Measurements from ENCODE around the gene SYT9.

Gene SYT9

DNA sequence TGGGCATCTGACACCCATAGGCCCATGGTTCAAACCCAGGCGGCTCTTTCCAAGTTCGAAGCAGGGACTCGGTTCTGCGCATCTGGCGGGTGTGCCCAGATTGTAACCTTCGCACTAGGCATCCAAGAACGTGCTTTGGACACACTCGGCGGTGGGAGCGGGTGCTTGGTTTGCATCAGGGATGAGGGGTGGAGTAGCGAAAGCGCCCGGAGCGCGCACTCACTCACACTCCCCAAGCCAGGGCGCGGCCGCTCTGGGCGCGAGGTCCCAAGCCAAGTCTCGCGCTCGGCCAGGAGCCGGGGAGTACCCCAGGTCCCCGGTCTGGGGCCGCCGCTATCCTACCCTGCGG lies 243 bp upstream of the SYT9 start:
- TF ChIP-seq SIN3A (IDR thresholded peaks at IDR 0.05; ENCODE audit: borderline replicate concordance, insufficient read depth, low read length), result no peak
- TF ChIP-seq TAF1 (IDR thresholded peaks at IDR 0.05; ENCODE audit: borderline replicate concordance, insufficient read depth, low read length), result no peak
- no peak for TF ChIP-seq POLR2AphosphoS5 (IDR thresholded peaks at IDR 0.05; ENCODE audit: low read depth, low read length)
- TF ChIP-seq FOXP2 (optimal IDR thresholded peaks at IDR 0.05; ENCODE audit: borderline replicate concordance, extremely low read depth, extremely low read length, insufficient read depth), result no peak
- TF ChIP-seq, protein P1, sequence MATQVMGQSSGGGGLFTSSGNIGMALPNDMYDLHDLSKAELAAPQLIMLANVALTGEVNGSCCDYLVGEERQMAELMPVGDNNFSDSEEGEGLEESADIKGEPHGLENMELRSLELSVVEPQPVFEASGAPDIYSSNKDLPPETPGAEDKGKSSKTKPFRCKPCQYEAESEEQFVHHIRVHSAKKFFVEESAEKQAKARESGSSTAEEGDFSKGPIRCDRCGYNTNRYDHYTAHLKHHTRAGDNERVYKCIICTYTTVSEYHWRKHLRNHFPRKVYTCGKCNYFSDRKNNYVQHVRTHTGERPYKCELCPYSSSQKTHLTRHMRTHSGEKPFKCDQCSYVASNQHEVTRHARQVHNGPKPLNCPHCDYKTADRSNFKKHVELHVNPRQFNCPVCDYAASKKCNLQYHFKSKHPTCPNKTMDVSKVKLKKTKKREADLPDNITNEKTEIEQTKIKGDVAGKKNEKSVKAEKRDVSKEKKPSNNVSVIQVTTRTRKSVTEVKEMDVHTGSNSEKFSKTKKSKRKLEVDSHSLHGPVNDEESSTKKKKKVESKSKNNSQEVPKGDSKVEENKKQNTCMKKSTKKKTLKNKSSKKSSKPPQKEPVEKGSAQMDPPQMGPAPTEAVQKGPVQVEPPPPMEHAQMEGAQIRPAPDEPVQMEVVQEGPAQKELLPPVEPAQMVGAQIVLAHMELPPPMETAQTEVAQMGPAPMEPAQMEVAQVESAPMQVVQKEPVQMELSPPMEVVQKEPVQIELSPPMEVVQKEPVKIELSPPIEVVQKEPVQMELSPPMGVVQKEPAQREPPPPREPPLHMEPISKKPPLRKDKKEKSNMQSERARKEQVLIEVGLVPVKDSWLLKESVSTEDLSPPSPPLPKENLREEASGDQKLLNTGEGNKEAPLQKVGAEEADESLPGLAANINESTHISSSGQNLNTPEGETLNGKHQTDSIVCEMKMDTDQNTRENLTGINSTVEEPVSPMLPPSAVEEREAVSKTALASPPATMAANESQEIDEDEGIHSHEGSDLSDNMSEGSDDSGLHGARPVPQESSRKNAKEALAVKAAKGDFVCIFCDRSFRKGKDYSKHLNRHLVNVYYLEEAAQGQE (IDR thresholded peaks at IDR 0.05; ENCODE audit: insufficient read depth in 1 of 2, low read depth in 2 of 2, low read length in 2 of 2), result no peak

DNA sequence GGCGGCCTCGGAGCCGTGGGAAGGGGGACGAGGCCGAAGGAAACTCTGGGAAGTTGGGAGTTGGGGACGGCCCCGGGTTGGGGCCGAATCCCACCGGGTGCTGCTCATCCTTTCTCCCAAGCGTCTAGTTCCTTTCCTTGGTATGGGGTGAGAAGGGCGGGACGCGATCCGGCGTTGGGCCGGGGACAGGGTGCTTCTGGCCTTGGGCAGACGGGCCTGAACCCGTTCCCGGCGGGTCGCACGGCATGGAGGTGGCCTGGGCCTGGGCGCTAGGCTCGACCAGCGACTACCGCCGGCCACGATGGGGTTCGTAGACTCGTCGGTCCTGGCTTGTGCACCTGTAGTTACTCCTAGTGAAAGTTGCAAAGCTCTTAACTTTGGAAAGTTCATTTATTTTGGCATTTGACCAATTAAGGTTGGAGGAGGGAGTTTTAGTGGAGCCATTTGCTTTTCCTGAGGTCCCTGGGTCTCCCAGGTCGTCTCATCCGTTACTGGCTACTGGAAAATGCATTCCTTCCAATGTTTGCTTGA lies 1.0 kb downstream of the SYT9 start:
- TF ChIP-seq SIN3A (IDR thresholded peaks at IDR 0.05; ENCODE audit: borderline replicate concordance, insufficient read depth, low read length) (no peak), POLR2AphosphoS5 (IDR thresholded peaks at IDR 0.05; ENCODE audit: low read depth, low read length) (no peak)

DNA sequence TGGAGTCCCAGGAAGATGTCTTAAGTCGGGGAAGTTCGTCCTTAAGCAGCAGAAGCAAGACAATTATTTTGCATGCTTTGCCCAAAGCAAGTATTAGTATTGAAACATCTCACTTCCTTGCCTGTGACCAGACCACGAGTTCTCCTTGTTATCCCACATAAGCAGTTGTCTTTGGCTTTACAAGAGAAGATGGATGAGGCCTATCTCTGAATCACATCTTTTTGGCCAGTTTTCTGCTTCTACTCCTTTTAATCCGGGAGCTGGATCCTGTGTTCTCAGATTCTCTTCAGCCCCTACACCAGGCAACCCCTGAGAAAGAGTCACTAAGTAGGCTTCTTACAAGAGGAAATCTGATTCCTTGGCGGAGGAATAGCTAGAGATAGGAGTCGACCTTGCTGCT lies 2.1 kb downstream of the SYT9 start:
- TF ChIP-seq, protein P1 (IDR thresholded peaks at IDR 0.05; ENCODE audit: insufficient read depth in 1 of 2, low read depth in 2 of 2, low read length in 2 of 2), result no peak
- TF ChIP-seq FOXP2 (optimal IDR thresholded peaks at IDR 0.05; ENCODE audit: borderline replicate concordance, extremely low read depth, extremely low read length, insufficient read depth) (no peak), SIN3A (IDR thresholded peaks at IDR 0.05; ENCODE audit: borderline replicate concordance, insufficient read depth, low read length) (no peak), POLR2AphosphoS5 (IDR thresholded peaks at IDR 0.05; ENCODE audit: low read depth, low read length) (no peak), TAF1 (IDR thresholded peaks at IDR 0.05; ENCODE audit: borderline replicate concordance, insufficient read depth, low read length) (no peak)

DNA sequence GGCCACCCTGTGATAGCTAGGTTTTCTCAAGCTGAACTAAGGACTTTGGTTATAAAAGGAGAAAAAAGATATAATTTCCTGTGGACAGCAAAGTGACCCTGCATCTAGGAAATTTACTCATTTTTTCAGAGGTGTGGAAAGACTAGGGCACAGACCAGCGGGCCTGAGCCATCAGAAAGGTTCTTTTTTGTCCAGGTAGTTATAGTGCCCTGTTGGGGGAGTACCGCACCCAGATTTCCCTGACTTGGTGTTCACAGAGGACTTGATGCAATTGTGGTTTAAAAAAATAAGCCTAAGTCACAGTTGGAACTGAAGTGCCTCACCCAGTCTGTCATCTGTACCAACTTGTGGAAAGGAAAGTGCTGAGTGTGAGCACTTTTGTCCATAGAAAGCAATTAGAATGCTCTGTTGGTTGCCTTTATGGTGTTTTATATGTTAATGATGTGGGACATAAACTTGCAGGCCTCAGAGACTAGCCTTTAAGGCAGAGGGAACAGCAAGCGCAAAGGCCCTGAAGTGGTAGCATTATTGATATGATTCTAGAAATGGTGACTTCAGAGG lies 3.1 kb downstream of the SYT9 start:
- no peak for TF ChIP-seq SIN3A (IDR thresholded peaks at IDR 0.05; ENCODE audit: borderline replicate concordance, insufficient read depth, low read length)
- no peak for TF ChIP-seq TAF1 (IDR thresholded peaks at IDR 0.05; ENCODE audit: borderline replicate concordance, insufficient read depth, low read length)
- TF ChIP-seq POLR2AphosphoS5 (IDR thresholded peaks at IDR 0.05; ENCODE audit: low read depth, low read length), result no peak
- no peak for TF ChIP-seq FOXP2 (optimal IDR thresholded peaks at IDR 0.05; ENCODE audit: borderline replicate concordance, extremely low read depth, extremely low read length, insufficient read depth)
- TF ChIP-seq, protein P1 (IDR thresholded peaks at IDR 0.05; ENCODE audit: insufficient read depth in 1 of 2, low read depth in 2 of 2, low read length in 2 of 2), result no peak

DNA sequence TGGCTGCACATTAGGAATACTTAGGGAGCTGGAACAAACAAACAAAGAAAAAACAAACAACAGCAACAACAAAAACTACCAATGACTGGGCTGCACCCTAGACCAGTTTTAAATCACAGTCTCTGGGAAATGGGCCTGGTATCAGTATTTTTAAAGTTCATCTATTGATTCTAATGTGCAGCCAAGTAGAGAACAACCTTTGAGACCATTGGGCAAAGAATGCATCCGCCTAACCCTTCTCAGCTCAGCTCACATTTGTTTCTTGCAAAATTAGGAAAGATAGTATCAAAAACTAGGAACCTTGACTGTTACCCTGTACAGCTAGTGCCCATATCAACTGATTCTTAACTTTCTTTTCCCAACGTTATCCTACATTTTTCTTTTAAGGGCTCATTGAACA lies 5.2 kb downstream of the SYT9 start:
- no peak for TF ChIP-seq TAF1 (IDR thresholded peaks at IDR 0.05; ENCODE audit: borderline replicate concordance, insufficient read depth, low read length)
- TF ChIP-seq FOXP2 (optimal IDR thresholded peaks at IDR 0.05; ENCODE audit: borderline replicate concordance, extremely low read depth, extremely low read length, insufficient read depth), result no peak
- TF ChIP-seq SIN3A (IDR thresholded peaks at IDR 0.05; ENCODE audit: borderline replicate concordance, insufficient read depth, low read length), result no peak
- TF ChIP-seq, protein P1 (IDR thresholded peaks at IDR 0.05; ENCODE audit: insufficient read depth in 1 of 2, low read depth in 2 of 2, low read length in 2 of 2), result no peak
- no peak for TF ChIP-seq POLR2AphosphoS5 (IDR thresholded peaks at IDR 0.05; ENCODE audit: low read depth, low read length)

Data from PFSK-1 (cell line).